B cell (primary cell): ENCODE data around the gene MYO9B.

ENCODE experiments used
- CTCF ChIP-seq: fragments of 200-600 bp; IDR thresholded peaks from one replicate; pipeline ENCODE4 v1.8.0; 2022; ENCODE audit warnings: antibody characterized with exemption, mild to moderate bottlenecking
- EZH2 ChIP-seq: IDR thresholded peaks from 2 replicates; pipeline ENCODE4 v1.6.1; 2012; ENCODE audit warnings: borderline replicate concordance, low read depth, mild to moderate bottlenecking, moderate library complexity, low read length; ENCODE audit not compliant: insufficient read depth, poor library complexity, severe bottlenecking

GRCh38 chr19:17043744-17044143 lies 31.8 kb upstream of the MYO9B start:
- TF ChIP-seq CTCF: no peak
- TF ChIP-seq EZH2: no peak
